GM18511 (cell line): Measurements from ENCODE around the gene NEDD4L.

Source experiments
- ATAC-seq: cut with Tn5 transposase; IDR thresholded peaks from one replicate; pipeline ENCODE4 v1.9.1; 2021; ENCODE audit warnings: mild to moderate bottlenecking, moderate library complexity; ENCODE audit not compliant: unreplicated experiment

Gene NEDD4L

DNA sequence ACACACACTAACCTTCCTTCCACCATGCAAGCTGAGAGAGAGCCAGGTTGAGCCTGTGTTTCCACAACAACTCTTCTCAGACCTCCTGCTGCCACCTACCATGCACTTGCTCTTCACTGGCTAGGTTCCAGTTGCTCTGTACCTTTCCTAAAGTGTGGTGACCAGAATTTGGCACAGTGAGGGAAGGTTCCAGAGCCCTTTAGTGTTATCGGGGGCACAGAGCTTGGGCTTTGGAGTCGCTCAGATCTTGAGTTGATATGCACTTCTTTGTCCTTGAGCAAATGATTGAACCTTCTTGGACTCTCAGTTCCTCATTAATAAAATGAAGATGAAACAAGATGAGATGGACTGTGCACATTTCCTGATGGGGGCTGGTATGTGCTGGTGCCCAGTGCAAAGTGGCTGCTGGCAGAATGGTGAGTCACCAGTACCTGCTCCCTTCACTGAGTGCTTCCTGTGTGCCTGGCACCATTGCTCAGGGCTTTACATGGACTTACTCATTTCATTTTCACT, 47.1 kb downstream of the NEDD4L start:
- ATAC-seq: peak; percentile 97

DNA sequence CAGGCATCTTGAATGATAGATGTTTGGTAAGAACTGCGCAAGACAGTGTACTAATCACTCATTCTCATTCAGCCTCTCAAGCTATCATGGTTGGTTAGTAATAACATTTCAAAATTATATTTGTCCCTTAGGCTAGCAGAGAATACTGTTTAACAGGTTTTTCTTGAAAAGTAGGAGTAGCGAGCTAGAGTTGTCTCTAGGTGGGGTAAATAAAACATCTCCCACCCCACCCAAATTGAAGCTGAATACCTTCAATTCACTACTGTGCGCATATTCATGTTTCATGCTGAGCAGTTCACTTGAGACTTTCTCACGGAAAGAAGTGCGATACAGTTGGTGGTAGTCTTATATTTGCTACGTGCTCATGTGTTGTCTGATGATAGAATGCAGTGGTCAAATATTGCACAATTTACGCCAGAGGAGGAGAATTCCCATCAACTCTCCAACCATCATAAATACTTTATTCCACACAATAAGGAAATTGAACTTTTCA, 49.3 kb downstream of the NEDD4L start:
- ATAC-seq: no peak

DNA sequence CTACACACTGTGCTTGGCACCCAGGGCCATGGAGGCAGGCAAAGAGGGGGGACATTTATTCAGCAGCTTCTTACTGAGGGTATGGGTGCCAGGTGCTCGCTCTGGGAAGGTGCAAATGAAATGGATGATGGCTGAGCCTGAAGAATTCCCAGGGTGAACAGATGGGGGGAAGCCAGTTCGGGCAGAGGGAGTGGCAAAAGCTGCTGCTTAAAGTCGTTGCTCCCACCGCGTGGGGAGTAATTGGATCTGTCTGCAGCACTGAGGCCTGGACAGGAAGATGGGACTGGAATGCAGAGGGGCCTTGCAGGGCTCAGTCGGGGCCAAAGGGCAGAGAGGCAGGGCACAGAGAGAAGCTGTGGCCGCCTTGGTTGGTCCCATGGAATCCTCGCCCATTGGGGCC, 51.2 kb downstream of the NEDD4L start:
- no peak for ATAC-seq

DNA sequence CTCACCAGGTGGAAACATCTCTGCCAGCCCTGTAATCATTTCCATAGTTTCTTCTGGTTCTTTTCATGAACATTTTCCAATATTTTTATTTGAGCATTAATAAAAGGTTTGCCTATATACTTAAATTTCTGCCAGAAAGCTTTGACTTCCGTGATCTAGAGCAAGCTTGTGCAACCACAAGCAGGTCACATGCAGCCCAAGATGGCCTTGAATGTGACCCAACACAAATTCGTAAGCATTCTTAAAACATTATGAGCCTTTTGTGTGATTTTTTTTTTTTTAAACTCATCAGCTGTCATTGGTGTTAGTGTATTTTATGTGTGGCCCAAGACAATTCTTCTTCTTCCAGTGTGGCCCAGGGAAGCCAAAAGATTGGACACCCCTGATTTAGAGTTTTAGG, 51.6 kb downstream of the NEDD4L start:
- ATAC-seq: no peak

DNA sequence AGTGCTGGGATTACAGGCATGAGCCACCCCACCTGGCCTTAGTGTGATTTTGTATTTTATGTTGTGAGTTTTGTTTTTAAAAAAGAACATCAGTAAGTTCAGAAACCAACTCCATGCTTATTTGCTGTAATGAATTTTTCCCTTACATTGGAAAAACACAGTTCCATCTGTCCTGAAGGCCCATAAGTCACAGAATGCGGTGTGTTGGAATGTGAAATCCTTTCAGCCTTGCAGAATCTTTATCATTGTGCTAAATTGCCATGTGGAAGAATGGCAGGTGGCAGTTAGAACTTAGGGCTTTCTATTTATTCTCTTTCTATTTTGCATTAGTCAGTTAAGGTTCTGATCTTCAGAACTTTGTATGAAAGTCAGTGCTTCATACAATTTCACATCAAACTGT, 52.6 kb downstream of the NEDD4L start:
- no peak for ATAC-seq

DNA sequence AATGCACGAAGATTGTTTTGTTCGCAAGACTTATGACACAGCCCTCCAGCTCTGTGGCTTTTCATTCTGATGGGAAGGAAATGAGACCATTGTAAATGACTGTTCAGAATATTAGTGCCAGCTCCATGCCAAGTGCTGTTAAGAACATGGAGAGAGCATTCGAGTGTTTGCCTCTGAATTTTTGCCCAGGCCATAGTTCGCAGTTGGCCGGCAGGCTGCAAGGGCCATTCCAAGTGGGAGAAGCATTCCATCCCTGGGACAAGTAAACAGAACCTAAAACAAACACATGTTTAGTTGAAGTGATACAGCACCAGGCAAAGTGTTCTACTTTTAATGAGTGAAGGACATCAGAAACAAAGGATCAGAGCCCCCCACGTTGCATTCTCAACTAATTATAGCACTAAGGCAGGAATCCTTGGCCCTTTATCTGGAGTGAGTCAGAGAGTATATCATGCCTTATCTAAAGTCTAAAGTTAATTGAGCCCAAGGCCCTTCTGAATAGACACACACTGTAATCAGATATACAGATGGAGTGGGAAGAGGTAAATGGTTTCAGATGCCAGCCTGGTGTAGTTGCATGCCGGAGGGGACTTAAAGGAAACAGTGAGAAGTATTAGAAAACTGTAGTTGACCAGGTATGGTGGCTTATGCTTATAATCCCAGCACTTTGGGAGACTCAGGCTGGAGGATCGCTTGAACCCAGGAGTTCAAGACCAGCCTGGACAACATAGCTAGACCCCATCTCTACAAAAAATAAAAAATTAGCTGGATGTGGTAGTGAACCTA, 53.3 kb downstream of the NEDD4L start:
- ATAC-seq: no peak

DNA sequence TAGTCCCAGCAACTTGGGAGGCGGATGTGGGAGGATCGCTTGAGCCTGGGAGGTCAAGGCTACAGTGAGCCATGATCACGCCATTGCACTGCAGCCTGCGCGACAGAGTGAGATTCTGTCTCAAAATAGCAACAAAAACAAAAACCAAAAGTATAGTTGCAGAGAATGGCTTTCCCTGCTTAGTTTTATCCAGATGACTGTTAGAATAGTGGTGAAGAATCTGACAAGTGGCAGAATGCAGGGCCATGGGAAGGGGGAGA, 53.8 kb downstream of the NEDD4L start:
- ATAC-seq: no peak

DNA sequence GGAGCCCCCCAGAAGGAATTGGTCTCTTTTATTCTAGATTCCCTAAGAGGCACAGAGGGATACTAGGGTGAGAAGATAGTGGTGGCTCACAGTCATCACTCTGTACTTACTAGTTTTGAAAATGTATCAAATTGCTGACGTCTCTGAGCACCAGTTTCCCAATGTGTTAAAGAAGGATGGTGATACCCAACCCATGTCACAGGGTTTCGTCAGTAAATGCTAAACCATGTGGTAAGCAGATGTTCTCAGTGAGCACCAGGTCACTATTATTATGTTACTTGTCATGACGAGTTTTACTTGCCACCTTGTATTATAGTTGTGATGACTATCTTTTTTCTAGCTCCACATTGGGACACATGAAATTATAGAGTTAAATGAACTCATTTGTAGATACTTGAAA, 54.7 kb downstream of the NEDD4L start:
- no peak for ATAC-seq

DNA sequence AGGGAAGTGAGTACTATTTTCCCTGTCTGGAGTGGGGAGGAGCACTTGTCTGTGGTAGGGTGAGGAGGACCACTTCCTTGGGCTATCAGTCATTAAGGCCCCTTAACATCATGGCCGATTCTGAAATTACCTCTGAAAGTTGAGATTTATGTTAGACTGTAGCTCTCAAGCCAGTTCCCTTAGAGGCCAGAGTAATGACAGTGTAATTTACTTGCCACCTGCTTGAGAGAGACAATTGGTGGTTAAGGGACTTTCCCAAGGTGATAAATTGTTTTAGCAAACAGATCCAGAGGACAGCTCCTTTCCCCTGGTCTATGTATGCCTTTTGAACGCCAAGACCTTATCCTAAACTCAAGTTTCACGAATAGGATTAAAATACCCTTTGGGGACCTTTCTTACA, 56.1 kb downstream of the NEDD4L start:
- ATAC-seq: peak; percentile 63

DNA sequence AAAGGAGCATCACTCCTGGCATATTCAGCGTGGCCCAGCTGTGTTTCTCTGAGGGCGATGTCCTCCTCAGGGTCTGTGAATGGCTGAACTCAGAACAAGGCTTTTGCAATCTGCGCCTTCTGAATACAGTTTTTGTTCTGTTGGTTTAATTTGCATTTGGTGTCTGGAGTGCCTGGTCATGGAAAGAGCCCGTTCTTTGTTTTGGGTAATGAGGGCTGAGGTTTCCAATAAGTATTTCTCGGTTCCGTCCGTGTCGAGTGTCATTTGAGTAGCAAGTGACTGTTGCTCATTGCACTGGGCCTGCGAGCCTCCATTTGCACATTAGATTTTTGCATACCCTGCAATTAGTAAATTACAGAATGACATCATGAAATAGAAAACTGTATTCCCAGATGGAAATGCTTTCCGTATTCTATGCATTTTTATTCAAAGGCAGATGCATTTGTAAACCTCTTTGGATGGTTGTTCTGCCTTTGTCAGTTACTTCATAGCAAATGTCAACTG, 57.3 kb downstream of the NEDD4L start:
- no peak for ATAC-seq

DNA sequence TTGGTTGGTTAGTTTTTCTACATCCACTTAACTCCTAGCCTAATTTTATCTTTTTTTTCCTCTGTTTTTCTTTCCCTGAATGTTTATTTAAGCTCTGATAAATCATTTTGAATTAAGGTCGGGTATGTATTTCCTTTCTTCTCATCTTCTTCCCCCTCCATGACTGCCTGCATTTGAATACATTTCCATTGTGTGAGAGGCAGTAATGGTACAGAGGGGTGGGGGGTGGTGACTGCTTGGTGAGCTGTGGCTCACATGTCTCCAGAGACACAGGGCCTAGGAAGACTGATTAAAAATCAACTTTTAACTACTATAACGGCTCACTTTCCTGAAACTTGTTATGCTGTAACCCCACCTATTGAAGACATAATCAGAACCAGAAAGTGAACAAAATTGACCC, 58.0 kb downstream of the NEDD4L start:
- no peak for ATAC-seq

DNA sequence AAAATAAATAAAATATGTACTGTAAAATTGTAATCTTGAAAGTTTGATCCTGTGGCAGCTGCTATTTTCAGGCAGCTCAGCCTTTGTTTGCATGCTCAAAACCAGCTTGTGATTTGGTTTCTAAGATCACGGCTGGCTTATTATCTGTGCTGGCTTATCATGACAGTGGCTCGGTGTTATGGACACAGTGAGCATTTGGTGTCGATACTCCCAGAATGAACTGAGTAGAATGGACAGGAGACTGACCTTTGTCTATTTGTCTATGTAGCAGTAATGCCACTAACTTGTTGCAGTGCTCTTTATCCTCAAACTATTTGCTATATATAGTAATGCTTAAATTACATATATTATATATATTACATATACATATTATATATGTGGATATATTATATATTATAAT, 58.8 kb downstream of the NEDD4L start:
- no peak for ATAC-seq

DNA sequence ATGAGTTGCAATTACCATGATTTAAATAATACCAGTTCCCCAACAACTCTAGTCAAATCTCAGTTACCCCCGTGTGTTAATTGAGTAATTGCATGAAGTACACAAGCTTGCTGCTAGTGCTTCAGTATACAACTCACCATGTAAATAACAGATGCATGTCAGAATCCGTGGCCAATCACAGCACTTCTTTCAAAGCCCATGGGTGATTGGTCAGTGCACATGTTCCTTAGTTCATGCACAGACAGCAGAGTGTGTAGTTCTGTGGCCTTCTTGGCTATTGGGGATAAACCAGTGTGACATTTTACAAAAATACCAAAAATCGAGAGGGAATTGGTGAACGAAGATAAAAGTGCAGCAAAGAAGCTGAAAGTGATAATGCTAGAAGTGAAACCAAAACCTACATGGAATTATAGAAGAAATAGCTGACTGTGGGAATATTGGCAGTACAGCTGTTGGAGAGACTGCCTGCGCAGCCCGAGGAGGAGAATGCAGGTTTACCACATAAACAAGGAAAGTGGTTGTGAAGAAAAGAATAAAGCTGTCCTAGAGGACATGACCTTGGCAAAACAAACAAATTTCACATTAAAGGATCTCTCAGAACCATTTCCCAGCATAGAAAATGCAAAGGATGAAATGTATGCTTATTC, 59.4 kb downstream of the NEDD4L start:
- ATAC-seq: no peak

DNA sequence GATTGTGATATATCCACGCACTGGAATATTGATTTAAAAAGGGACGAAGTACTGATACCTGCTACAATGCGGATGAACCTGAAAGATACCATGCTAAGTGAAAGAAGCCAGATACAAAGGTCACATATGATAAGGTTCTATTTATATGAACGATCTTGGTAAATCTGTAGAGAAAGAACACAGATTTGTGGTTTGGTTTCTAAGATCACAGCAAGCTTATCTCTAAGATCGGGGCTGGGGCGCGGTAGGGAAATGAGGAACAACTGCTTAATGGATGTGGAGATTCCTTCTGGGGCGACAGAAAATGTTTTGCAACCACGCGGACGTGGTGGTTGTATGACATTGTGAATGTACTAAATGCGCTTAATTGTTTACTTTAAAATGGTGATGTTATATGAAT, 60.1 kb downstream of the NEDD4L start:
- ATAC-seq: no peak

DNA sequence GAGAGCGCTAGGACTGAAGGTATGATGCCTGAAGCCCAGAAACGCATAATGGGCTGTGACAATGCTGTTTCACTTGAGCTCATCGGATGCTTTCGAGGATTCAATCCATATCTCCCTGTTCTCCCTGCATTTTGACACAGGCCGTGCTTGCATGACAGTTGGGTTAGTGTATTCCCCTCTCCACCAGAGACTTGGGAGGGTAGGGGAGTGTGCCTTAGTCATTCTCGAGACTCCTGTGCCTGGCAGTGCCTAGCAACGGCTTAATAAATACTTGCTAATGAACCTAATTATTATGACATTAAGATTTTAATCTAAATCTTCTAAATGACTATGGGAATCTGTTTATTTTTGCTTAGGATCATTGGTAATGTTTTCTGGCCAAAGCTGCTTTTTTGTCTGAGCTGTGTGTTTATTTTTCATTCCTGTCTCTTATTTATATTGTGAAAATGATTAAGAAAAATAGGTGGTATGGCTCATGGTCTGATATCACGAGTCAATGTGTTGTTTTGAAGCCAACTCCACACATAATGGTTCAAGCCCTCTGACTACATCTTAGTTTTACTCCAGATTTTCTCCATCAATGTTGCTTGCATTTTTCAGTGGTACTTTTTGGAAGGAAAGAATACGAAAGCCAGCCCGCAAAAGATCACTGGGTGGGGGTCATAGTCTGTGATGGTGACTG, 61.3 kb downstream of the NEDD4L start:
- ATAC-seq: no peak

DNA sequence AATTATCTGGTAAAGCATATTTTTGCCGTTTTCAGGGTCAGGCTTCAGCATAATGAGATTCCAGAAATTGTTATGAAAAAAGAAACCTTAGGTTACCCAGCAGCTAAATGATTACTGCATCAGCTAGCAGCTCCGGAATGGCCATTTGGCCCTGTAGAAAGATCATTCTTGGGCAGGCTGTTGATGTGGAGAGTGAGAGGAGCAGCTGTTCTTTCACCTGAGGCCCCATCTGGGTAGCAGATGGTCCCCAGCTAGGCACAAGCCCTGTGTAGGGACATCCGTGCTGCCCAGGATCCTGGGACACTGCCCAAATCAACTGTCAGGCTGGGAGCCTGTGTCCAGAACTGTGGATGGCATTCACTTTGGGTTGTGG, 61.8 kb downstream of the NEDD4L start:
- no peak for ATAC-seq

DNA sequence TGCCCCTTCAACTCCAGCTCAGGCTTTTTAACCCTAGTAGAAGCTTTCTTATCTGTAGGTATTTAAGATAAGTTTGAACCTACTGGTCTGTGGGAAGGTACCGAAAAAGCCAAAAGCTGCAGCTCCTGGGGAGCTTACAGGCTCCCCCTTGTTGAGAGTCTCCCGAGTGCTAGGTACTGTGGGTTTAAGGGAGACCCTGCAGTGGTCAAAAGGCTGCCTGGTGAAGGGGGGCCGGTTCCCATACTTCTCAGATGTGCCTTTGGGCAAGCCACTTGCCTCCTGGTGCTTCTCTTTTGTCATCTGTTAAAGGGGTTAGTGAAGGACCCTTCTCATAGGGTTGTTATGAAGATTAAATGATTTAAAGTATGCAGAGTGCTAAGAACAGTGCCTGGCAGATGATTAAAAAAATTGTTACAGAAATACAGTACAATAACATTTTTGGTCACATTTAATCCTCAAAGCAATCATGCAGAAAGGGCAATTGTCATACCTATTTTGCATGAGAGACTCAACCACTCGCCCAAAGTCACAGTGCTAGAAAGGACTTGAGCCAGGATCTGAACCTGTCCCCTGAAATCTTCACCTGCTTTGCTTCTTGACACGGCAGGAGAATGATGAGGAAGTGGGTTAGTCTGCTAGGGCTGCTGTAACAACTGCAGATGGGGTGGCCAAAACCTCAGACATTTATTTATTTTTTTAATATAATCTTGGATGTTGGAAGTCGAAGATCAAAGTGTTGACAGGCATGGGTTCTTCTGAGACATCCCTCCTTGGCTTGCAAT, 62.5 kb downstream of the NEDD4L start:
- no peak for ATAC-seq

DNA sequence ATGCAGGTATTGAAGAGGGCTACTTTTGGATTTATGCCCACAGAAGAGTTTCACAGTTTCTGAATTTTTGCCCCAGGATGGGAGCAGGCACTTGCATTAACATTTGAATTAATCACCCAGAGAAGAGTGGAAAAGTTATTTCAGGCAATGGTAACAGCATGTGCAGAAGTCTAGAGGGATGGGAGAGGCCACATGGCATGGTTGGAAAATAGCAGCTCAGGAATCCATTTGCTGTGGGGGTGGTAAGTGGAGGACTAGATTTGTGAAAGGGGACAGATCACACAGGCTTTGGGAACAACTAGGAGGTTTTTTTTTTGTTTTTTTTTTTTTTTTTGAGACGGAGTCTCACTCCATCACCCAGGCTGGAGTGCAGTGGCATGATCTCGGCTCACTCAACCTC, 65.2 kb downstream of the NEDD4L start:
- ATAC-seq: no peak

DNA sequence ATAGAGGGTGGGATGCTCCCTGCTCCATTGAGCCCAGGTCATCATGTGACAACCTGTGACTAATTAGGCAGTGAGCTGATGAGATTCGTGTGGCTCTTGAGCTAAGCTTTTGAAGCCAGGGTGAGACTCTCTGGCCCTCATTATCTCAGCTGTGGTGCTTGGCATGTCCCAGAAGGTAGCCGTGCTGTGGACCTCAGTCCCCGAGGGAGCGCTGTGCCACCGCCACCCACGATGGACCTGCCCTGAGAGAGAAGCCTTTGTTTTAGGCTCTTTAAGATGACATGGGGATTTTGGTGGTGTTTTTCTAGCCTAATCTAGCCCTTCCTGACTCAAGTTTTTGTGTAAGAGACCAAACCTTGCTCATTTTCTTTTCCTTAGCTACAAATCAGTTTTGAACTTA, 66.4 kb downstream of the NEDD4L start:
- ATAC-seq: no peak

DNA sequence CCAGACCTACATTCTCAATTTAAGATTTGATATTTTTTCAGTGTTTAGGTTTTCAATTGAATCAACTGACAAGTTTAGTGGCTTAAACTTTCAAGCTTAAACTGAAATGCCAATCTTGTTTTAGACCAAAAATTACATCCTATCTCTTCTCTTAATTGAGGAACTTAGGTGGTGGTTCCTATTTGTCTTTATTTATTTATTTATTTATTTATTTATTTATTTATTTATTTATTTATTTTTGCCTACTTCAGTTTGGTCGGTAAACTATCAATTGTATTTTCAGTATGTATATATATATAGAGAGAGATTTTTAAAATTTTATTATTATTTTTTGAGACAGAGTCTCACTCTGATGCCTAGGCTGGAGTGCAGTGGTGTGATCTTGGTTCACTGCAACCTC, 68.1 kb downstream of the NEDD4L start:
- ATAC-seq: no peak

DNA sequence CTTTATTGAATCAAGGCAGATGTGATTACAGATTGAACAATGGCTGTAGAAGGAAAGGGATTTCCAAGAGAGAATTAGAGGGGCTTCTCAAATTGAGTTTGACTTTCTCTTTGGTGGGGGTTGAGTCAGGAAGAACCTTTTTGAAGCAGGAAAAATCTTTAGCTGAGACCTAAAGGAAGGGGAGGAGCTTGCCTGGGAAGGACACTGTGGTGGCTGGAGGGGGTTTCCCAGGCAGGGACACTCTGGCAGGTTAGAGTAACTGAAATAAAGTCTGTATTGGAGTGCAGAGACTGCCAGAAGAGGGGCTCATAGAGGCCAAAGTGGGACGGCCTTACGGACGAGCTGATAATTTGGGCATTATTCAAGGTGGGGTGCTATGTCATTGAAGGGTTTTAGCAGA, 69.3 kb downstream of the NEDD4L start:
- ATAC-seq: peak; percentile 91
